ENCODE results near the gene RERE.

DNA sequence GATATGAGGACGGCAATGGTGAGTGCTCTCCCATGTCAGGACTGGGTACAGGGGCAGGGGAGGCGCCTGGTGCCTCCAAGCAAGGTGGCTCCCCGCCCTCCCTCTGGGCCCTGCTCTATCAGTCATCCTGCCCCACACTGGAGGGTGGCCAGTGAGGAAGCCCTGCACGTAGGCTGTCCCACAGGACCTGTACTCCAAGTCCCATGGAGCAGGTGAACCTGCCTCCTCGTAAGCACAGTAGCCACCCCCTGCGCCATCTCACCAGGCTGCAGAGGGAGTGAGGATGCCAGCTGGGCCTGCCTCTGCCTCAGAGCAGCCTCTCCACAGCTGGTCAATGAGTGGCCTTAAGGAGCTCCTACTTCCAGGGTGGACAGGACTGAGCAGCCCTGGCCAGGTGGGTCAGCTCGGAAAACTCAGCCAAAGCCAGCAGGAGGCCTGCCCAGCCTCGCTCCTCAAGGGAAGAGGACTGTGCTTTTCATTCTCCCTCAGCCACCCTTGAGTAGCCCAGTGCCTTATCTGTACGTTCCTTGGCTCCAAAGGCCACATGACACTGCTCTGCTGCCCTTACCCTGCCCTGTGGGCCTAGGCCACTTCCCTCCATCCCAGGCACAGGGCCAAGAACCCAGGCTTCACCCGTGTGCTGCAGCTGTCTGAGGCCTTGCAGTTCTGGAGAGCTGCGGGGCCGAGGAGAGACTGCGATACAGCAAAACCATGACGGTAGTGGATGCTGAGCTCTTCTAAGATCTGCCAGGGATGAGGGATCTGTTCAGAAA is 459.9 kb downstream of the RERE start:
- TF ChIP-seq TCF7L2 (IDR thresholded peaks at IDR 0.05; ENCODE audit: borderline replicate concordance, low read depth, low read length): no peak
- TF ChIP-seq KLF10 (tag by site-specific recombination; IDR thresholded peaks at IDR 0.05): no peak
- no peak for TF ChIP-seq YY1 (tag by site-specific recombination; IDR thresholded peaks at IDR 0.05)
- no peak for TF ChIP-seq ZNF138 (tag by site-specific recombination; IDR thresholded peaks at IDR 0.05; ENCODE audit: borderline replicate concordance)
- no peak for TF ChIP-seq ZBTB21 (tag by site-specific recombination; IDR thresholded peaks at IDR 0.05)

All from HEK293 (cell line).